Stimulated activated CD4-positive, alpha-beta T cell treated with anti-CD3 and anti-CD28 coated beads, Interleukin-15, amount 100 ng/mL, for 1 hour (primary cell): Measurements from ENCODE around the gene EML3.
"Not testable (repeated sequence)": the region's sequence is repeated elsewhere in the genome, so short reads cannot be mapped to it uniquely, and the experiment has no call there.

Source experiments
- DNase-seq, 2 donors: peaks; one replicate each; pipeline ENCODE4 v3.0.0-alpha.2; 2020; ENCODE audit warnings: low read depth in 1 of 2, low spot score in 1 of 2

EML3 gene

DNA sequence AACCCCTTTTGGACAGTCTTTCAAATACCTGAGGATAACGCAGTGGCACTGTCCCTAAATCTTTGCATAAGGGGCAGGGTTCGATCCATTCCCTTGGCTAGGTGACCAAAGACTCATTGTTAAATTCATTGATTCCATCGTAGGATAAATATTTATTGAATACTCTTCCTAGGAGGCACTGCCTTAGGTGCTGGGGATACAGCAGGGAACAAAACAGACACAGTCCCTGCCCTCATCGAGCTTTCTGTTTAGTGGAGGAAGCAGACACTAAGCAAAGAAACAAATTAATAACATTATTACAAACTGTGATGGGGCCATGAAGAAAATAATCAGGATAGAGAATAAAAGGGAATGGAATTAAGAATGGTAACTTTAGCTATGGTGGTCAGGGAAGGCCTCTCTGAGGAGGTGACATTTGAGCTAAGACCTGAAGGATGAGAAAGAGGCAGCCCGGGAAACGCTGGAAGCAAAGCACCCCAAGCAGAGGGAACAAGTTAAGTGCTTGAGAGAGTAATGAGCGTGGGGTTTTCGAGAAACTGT lies 8.5 kb upstream of the EML3 start:
- DNase-seq: no peak

DNA sequence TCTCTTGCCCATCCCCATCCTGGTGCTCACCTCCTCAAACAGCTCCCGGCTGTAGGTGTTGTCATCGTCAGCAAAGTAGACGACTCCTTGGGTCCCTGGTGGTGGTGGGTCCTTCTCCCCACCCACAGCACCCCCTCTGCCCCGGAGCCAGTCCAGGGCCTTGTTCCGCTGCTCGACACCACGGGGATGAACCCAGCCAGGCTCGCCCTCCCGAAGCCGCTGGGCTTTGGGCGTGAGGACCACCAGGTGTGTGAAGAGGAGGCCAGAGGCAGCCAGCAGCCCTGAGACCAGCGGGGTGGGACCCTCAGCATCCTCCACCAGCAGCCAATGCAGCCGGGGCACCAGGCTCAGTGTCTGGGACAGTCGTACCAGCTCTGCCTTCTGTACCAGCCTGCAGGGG lies 4.4 kb upstream of the EML3 start:
- DNase-seq: not testable (repeated sequence)

DNA sequence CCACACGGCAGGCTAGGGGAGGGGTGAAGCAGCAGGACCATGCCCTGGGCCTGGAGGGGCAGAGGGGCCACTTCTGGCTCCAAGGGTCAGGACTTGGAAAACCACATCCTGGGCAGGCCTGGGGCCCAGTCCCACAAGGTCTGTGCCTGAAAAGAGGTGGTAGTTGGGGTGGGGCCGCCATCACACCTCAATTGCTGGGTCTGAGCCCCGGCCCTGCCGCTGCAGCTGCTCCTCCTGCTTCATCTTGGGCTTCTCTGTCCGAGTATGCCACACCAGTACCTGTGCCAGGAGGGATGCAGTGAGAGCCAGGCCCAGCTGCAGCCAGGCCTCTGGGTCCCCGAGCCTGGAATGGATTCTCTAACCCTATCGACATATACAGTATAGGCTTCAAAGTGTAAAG lies 2.9 kb upstream of the EML3 start:
- no peak for DNase-seq

DNA sequence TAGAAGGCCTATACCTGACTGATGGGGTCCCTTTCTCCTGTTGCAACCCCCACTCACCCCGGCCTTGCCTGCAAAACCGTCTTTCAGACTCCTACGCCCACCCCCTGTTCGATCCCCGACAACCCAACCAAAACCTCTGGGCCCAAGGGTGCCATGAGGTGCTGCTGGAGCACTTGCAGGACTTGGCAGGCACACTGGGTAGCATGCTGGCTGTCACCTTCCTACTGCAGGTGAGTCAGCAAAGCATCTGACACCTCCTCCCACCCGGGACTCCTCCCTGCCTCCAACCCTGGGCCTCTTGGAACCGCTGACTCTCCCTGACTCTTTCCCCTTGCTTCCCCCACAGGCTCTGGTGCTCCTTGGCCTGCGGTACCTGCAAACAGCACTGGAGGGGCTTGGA lies 1.7 kb upstream of the EML3 start:
- DNase-seq: no peak

DNA sequence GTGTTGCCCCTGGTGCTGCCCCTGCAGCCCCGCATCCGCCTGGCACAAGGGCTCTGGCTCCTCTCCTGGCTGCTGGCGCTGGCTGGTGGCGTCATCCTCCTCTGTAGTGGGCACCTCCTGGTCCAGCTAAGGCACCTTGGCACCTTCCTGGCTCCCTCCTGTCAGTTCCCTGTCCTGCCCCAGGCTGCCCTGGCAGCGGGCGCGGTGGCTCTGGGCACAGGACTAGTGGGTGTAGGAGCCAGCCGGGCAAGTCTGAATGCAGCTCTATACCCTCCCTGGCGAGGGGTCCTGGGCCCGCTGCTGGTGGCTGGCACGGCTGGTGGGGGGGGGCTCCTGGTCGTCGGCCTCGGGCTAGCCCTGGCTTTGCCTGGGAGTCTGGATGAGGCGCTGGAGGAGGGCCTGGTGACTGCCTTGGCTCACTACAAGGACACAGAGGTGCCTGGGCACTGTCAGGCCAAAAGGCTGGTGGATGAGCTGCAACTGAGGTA lies 760 bp upstream of the EML3 start:
- DNase-seq: no peak

DNA sequence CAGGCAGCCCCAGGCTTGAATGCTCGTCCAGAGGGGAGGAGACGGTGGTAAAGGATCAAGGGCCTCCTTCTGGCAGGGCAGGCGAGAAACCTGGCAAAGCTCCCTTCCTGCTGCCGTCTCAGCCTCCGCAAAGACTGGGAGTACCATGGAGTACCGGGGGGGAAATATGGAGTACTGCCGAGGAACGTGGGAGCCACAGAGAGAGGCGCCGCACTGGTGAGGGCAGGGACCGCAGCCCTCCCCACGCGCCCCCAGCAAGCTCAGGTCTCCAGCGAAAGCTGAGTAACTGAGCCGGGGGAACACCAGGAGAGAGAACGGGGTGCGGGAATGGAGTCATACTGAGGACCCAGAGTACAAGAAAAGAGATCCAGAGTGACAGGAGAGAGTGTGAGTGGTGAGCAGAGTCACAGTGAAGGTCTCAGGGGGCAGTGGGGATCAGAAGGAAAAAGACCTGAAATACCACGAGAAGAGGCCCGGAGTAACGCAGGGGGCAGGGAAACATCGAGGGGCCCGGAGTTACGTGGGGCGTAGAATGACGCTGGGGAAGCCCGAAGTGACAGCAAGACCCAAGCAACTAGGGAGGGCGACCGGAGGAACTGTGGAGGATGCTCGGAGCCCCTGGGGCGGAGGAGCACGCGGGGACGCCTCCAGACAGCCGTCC lies 740 bp downstream of the EML3 start:
- DNase-seq: peak in 1 of 2 donors; percentile 38

DNA sequence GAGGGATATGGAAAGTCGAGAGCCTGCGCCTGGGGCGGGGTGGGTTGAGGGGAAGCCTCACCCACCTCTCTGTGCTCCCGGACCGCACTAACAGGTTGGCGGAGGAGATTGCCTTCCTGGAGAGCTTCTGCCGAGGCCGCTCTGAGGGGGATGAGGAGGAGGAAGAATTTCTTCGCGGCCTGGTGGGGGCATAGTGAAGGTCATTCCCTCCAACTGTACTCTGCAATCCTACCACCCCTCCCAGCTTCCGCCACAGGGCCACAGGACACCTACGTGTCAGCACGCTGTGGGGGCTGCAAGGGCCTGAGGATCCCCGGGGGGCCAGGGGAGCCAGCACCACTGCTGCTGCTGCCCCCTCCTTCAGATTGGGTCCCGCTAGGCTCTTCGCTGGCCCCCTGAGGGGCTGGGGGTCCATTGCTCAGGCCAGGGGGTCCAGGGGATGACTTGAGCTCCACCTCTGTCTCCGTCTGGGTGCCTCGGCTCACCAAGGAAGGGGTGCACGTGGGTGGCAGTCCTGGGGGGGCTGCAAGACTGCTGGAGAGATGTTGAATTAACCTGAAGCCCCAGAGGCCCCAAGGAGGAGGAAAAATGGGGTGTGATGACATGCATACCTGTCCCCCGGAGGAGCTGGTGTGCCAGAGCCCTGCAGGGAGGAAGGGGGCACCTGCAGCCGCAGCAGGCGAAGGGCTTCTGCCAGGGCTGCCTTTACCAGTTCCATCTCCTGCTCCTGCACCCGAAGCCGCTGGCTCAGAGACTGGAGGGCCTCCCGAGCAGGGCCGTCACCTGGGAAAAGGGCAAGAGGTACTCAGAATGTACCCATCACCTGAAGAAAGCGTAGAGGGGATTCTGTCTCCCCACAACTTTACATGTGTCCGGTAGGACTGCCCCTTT lies 1.5 kb downstream of the EML3 start:
- DNase-seq: no peak

DNA sequence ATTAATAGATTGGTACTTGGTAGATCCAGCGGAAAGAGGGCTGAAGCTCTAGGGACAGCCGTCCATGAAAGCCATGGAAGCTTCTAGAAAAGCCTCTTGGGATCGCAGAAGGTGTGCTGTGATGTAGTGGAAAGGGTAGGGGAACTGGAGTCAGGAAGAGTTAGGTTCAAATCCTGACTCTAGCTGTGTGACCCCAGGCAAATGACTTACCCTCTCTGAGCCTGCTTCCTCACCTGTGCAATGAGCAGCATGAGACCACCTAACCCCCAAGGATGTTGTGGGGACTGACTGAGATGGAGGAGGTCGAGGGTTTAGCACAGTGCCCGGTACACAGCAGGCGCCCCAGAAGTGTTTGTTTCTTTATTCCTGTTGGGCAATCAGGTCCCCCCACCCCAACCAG lies 2.2 kb downstream of the EML3 start:
- DNase-seq: no peak

DNA sequence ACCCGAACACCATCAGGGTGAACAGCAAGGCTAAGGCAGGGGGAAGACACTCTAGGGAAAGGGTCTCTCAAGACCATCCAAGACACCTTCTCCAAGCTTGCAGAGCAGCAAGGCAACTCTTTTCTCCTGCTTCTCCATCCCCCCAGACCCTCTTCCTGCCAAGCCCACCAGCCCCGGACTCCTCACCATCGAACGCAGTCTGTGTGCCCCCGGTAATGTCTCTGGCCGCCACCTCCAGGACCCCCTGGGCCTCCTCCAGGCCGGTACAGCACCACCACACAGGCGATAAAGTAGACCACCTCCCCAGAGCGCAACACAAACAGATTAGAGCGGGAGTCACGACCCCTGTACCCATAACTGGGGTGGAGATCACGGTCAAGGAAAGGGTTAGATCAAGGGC lies 3.8 kb downstream of the EML3 start:
- DNase-seq: no peak

DNA sequence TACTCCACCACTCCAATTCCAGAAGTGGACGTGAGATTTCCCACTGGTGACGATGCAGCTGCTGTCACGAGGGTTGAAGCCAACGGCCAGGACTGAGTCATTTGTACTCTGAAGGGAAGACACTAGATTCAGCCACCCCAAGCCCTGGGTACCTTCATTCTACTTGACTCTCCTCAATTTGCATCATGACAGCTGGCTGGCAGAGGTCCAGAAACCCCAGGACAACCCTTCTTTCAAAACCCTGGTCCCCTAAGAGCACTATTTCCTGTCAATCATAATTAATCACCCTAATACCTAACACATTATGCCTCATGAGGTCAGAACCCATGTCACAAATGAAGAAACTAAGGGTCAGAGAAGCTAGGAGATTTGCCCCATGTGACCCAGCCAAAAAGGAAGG lies 4.9 kb downstream of the EML3 start:
- DNase-seq: no peak

DNA sequence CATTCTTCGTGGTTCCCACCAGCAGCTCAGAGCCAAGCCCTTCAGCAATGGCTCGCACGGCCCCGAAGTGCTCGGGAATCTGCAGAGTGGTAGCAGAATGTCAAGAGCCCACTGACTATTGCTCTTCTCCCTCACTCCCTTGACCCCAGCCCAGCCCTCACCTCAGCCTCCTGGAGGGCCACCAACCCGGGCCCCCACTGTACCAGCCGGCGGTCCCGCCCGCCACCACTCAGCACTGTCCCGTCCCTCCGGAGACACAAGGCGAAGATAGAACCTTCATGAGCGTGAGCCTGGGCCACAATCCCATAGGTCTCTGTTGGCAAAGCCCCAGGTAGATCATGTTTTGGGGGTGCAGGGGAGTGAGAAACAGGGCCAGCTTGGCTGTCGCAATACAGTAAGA lies 6.7 kb downstream of the EML3 start:
- no peak for DNase-seq

DNA sequence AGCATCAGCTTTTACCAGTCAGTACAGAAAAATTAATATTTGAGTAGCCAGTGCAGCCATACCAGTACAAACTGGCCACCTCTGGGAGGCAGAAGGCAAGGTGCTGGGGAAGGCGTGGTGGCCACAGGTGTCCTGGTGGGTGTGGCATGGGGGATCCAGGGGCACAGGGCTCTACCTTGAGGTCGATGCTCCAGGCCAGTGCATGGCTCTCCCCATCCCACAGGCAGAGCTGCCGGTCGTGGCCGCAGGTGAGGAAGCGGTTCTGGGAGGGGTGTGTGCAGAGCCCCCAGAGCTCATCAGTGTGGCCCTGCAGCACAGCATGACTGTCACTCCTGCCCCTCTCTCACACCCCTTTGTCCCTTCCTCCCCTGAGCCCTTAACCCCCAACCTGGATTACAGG lies 7.1 kb downstream of the EML3 start:
- DNase-seq: no peak

DNA sequence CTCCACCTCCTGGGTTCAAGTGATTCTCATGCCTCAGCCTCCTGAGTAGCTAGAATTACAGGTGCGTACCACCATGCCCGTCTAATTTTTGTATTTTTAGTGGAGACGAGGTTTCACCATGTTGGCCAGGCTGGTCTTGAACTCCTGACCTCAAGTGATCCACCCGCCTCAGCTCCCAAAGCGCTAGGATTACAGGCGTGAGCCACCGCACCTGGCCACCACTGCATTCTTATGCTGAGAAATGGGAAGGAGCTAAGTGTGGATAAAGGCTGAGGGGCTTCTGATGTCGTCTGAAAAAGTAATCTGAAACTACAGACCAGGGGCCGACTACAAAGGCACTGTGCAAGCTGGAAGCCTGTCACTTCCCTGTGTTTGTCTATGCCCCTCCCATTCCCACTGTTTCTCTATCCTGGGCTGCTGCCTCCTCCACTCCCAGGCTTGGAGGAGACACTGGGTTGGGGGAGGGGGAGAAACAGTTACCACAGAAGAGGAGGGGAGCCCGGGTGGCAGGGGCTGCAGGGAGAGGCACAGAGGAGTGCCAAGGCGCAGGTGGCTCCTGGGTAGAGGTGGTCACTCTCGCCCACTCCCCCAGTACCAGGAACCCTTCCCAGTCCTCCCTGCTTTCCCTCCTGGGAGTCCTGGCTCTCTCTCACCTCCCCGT lies 8.0 kb downstream of the EML3 start:
- DNase-seq: no peak

DNA sequence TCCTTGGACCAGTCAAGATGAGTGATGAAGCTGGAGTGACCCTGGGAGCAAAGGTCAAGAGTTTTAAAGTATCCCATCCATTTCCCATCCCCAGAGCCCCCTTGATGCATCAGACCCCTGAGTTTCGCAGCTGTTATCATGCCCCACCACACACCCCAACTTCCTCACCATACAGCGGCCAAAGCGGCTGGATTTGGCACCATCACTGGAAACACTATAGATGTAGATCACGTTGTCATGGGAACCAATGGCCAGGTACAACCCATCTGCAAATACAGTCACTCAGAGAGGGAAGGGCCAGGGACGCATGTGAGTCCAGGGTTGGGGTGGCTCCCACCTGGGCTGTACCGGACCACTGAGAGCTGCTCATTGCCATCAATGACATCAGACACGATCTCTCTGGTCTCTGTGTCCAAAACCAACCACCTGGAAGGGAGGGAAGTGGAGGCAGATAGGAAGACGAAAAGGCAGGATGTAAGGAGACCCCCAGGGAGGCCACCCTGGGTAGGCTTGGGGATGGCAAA lies 8.7 kb downstream of the EML3 start:
- DNase-seq: no peak

DNA sequence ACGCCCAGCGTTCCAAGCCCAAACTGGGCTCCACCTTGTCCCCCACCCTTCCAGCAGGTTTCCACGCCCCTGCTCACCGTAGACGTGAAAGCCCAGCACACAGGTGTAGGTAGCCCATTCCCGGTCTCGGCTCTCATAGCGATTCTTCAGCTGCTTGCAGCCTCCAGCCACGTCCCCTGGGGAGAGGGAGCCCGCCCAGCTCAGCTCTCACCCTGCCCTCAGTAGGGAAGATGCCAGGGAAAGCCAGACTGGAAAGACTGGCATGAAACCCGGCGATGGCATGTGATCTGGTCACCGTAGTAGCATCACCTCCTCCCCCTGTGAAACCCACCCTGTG lies 9.5 kb downstream of the EML3 start:
- DNase-seq: no peak

DNA sequence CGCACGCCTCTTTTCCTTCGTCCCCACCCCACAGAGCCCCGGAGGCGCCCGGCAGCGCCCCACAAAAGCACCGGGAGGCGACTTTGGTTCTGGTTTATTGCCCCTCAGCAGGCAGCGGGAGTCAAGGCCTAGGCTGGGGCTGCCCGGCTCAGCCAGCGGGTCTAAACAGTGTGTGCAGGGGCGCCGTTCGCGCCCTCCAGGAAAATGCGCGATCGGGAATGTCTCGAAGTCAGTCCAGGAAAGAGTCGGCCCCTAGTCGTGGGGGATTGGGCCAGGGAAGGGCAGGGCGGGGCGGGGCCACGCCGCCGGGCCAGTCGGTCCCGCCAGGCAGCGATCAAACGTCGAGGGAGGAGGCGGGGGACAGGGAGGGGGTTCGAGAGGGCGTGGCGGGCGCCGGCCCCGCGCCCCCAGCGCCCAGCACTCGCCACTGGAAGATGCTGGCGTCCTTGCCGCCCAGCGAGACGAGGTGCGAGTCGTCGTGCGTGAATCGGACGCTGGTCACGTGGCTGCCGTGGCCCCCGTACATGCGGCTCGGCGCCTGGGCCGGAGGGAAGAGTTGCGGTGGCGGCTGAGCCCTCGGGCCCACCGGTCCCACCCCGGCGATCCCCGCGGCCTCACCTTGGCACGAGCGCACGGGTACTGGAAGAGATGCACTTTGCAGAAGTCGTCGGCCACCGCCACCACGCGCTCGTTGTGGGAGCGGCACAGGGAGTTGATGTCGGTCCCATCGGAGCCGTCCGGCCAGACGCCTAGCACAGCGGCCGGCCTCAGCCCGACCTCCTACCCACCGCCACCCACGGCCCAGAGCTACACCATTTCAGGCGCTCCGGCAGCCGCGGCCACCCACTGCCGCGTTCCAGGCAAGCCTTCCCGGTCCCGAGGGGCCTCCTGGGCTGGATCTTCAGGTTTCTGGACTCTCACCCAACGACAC lies 10.2 kb downstream of the EML3 start:
- DNase-seq: no peak

DNA sequence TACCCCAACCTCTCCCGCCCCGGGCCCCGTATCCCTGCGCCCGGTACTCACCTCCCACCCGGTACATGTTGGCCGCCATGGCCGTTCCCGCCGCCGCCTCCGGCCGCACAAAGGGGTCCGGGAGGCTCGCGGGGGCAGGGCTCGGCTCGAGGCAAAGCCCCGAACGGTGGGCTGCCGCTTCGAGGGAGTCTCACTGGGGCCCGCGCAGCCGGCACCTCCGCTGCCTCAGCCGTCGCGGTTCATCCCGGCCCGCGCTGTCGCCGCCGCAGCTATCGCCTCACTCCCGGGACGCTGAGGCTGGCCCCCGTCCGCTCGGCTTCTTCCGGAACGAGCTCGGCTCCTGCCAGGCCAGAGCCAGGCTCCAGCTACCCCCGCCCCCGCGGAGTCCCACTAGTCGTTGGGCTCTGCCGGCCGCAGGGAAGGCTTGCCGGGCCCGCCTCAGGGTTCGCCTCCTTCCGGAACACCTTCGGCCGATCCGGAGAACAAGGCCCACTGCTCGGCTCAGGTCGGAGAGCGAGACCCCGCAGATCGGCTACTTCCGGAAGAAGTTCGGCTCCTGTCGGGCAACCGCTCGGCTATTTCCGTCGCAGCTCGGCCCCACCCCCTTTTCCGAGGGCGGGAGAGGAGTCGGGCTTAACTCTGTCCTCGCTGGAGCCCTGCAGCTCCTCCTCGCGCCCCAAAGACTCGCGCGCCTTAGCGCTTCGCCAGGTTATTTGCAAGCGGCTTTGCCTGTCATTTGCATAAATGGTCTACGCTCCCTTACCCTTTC lies 11.0 kb downstream of the EML3 start, which contains the start of gene MTA2:
Gene MTA2, minus strand, starts transcription at position 494 of the 769 bp plus-strand sequence. Its CDS starts 415 bp downstream, at position 79.
- DNase-seq: peak; percentile 99

DNA sequence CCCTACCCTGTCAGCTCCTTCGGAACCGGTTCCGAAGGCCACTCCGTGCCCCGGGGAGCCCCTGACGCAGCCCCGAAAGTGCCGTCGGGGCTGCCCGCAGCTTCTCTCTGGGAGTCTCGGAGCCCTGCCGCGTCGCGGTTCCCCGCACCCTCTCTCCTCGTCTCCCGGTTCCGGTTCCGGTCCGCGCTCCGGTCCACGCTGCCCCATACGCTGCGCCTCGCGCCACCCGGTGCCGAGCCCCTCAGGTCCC lies 11.5 kb downstream of the EML3 start:
- peak; percentile 18 to 35 for DNase-seq

DNA sequence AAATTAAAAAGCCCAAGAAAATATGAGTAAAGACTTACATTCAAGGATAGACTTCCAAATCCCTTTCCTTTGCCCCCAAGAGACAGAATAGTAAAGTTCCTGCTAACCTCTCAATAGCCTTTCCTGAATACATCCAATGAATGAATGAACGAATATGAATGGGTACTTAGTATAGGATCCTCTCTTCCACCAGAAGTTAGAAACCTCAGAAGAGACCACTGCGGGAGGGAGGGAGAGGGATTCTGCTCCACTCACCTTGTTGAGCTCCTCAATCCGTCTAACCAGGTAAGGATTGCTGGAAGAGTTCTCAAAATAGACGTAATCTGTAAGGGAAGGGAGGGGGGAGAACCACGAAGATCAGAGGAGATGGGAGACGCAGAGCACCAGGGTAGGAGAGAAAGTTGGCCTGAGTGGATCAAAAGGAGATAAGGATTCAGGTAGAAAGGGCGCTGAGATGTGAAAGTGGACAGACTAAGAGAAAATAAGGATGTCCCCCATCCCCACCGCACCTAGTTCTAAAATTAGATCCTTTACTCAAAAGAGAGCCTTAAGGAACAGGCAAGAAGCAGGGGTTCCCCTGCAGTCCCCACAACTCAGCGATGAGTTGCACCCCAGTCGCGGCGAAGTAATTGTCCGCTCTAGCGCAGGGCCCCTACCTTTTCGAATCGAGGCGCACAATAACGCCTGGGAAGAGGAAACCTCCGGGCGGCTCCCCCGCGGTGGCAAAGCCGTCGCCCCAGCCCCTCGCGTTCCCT lies 12.0 kb downstream of the EML3 start:
- DNase-seq: no peak
